ENCODE results near the gene GRIN2A. TPM values are rescaled to one million over a fixed set of nuclear protein-coding genes. Genes with fewer than 3 reads are reported as not detected.

The GRIN2A gene
- total RNA-seq, 1 donor from 2014 or later = under 0.01 TPM

- H3K36me3 ChIP-seq (ENCODE audit: control insufficient read depth, insufficient read depth, low read length) = no peaks in the 10 kb centered on the region
- no peak overlapping the region for H3K4me3 ChIP-seq (ENCODE audit: low read depth, low read length)
- TF ChIP-seq CTCF (IDR thresholded peaks at IDR 0.05; ENCODE audit: insufficient read depth, low read length, poor library complexity, severe bottlenecking) = no peak
- no peak for DNase-seq (ENCODE audit: low read depth)
- no peaks in the 10 kb centered on the region for H3K27me3 ChIP-seq (ENCODE audit: control insufficient read depth, insufficient read depth, low read length)
These were observed 18.7 kb upstream of the GRIN2A start for GRCh38 chr16:10200637-10201586.

GRCh38 chr16:10196999-10197398 lies 14.8 kb upstream of the GRIN2A start:
- no peaks in the 10 kb centered on the region for H3K36me3 ChIP-seq (ENCODE audit: control insufficient read depth, insufficient read depth, low read length)
- TF ChIP-seq CTCF (IDR thresholded peaks at IDR 0.05; ENCODE audit: insufficient read depth, low read length, poor library complexity, severe bottlenecking) = no peak
- no peak for DNase-seq (ENCODE audit: low read depth)
- no peak overlapping the region for H3K4me3 ChIP-seq (ENCODE audit: low read depth, low read length)
- no peaks in the 10 kb centered on the region for H3K27me3 ChIP-seq (ENCODE audit: control insufficient read depth, insufficient read depth, low read length)

- TF ChIP-seq CTCF (IDR thresholded peaks at IDR 0.05; ENCODE audit: insufficient read depth, low read length, poor library complexity, severe bottlenecking) = no peak
- H3K27me3 ChIP-seq (ENCODE audit: control insufficient read depth, insufficient read depth, low read length) = no peaks in the 10 kb centered on the region
- no peak overlapping the region for H3K4me3 ChIP-seq (ENCODE audit: low read depth, low read length)
- H3K36me3 ChIP-seq (ENCODE audit: control insufficient read depth, insufficient read depth, low read length) = no peaks in the 10 kb centered on the region
- DNase-seq (ENCODE audit: low read depth) = no peak
These were observed 8.9 kb upstream of the GRIN2A start for GRCh38 chr16:10191096-10191495.

- Histone ChIP-seq H3K27me3 (ENCODE audit: control insufficient read depth, insufficient read depth, low read length) (peaks cover 2% of the 10 kb centered on the region), H3K36me3 (ENCODE audit: control insufficient read depth, insufficient read depth, low read length) (no peaks in the 10 kb centered on the region), H3K4me3 (ENCODE audit: low read depth, low read length) (no peak overlapping the region)
- no peak for DNase-seq (ENCODE audit: low read depth)
- no peak for TF ChIP-seq CTCF (IDR thresholded peaks at IDR 0.05; ENCODE audit: insufficient read depth, low read length, poor library complexity, severe bottlenecking)
These were observed 7.7 kb upstream of the GRIN2A start for GRCh38 chr16:10189861-10190390.

- TF ChIP-seq CTCF (IDR thresholded peaks at IDR 0.05; ENCODE audit: insufficient read depth, low read length, poor library complexity, severe bottlenecking) = no peak
- Histone ChIP-seq H3K36me3 (ENCODE audit: control insufficient read depth, insufficient read depth, low read length) (no peaks in the 10 kb centered on the region), H3K27me3 (ENCODE audit: control insufficient read depth, insufficient read depth, low read length) (peaks cover 12% of the 10 kb centered on the region), H3K4me3 (ENCODE audit: low read depth, low read length) (no peak overlapping the region)
- no peak for DNase-seq (ENCODE audit: low read depth)
These were observed 6.0 kb upstream of the GRIN2A start for GRCh38 chr16:10188236-10188635.
